H9 (cell line): ENCODE results near the gene GAS1. TPM values are rescaled to one million over a fixed set of nuclear protein-coding genes. Genes with fewer than 3 reads are reported as not detected.

Experiments used
- DNase-seq: peaks from one replicate; pipeline ENCODE4 v3.0.0-alpha.2; 2017
- H2AFZ ChIP-seq: one replicate; pipeline ENCODE4 v1.6.1; 2013; ENCODE audit warnings: mild to moderate bottlenecking, low read length, control low read depth, moderate library complexity
- H2AK5ac ChIP-seq: 2 replicates; pipeline ENCODE4 v1.6.1; 2013; ENCODE audit warnings: low read length, control low read depth, mixed read lengths; ENCODE audit not compliant: insufficient read length
- H2BK120ac ChIP-seq: one replicate; pipeline ENCODE4 v1.6.1; 2013; ENCODE audit warnings: low read depth, mild to moderate bottlenecking, low read length, control low read depth, inconsistent platforms; ENCODE audit not compliant: poor library complexity, severe bottlenecking
- H2BK12ac ChIP-seq: 2 replicates; pipeline ENCODE4 v1.6.1; 2013; ENCODE audit warnings: low read length, control low read depth, mixed read lengths, low read depth; ENCODE audit not compliant: insufficient read length
- H2BK15ac ChIP-seq: 2 replicates; pipeline ENCODE4 v1.6.1; 2013; ENCODE audit warnings: low read depth, low read length, control low read depth
- H2BK20ac ChIP-seq: one replicate; pipeline ENCODE4 v1.6.1; 2013; ENCODE audit warnings: low read depth, mild to moderate bottlenecking, low read length, control low read depth, inconsistent platforms; ENCODE audit not compliant: poor library complexity, severe bottlenecking
- H2BK5ac ChIP-seq: 2 replicates; pipeline ENCODE4 v1.6.1; 2013; ENCODE audit warnings: low read length, control low read depth, mixed read lengths; ENCODE audit not compliant: insufficient read length
- H3K14ac ChIP-seq: 2 replicates; pipeline ENCODE4 v1.6.1; 2013; ENCODE audit warnings: low read length, control low read depth; ENCODE audit not compliant: insufficient read depth
- H3K18ac ChIP-seq: 2 replicates; pipeline ENCODE4 v1.6.1; 2013; ENCODE audit warnings: low read depth, mild to moderate bottlenecking, mixed read lengths, low read length, control low read depth; ENCODE audit not compliant: insufficient read length
- H3K23ac ChIP-seq: 2 replicates; pipeline ENCODE4 v1.6.1; 2013; ENCODE audit warnings: low read length, control low read depth, mixed read lengths, low read depth; ENCODE audit not compliant: insufficient read length
- H3K23me2 ChIP-seq: 2 replicates; pipeline ENCODE4 v1.6.1; 2013; ENCODE audit warnings: low read depth, mild to moderate bottlenecking, mixed read lengths, low read length, control low read depth; ENCODE audit not compliant: insufficient read length, poor library complexity, severe bottlenecking
- H3K27ac ChIP-seq: 2 replicates; pipeline ENCODE4 v1.5.1; 2013; ENCODE audit warnings: low read length, control low read depth, mixed read lengths, low read depth; ENCODE audit not compliant: insufficient read length
- H3K27me3 ChIP-seq: 2 replicates; pipeline ENCODE4 v1.6.1; 2013; ENCODE audit warnings: low read length, control low read depth, inconsistent platforms; ENCODE audit not compliant: insufficient read depth
- H3K4ac ChIP-seq: 2 replicates; pipeline ENCODE4 v1.6.1; 2013; ENCODE audit warnings: low read depth, mild to moderate bottlenecking, control low read depth, inconsistent platforms, low read length, moderate library complexity
- H3K4me1 ChIP-seq: 2 replicates; pipeline ENCODE4 v1.6.1; 2013; ENCODE audit warnings: low read length, control low read depth, inconsistent platforms; ENCODE audit not compliant: insufficient read depth
- H3K4me2 ChIP-seq: 2 replicates; pipeline ENCODE4 v1.6.1; 2013; ENCODE audit warnings: low read length, control low read depth, mixed read lengths; ENCODE audit not compliant: insufficient read length, insufficient read depth
- H3K56ac ChIP-seq: 2 replicates; pipeline ENCODE4 v1.6.1; 2013; ENCODE audit warnings: low read depth, mild to moderate bottlenecking, mixed read lengths, low read length, control low read depth; ENCODE audit not compliant: insufficient read length
- H3K79me1 ChIP-seq: 2 replicates; pipeline ENCODE4 v1.6.1; 2013; ENCODE audit warnings: low read depth, mild to moderate bottlenecking, moderate library complexity, low read length, control low read depth, inconsistent platforms; ENCODE audit not compliant: insufficient read depth, poor library complexity, severe bottlenecking
- H3K79me2 ChIP-seq: 2 replicates; pipeline ENCODE4 v1.6.1; 2013; ENCODE audit warnings: low read length, control low read depth, inconsistent platforms; ENCODE audit not compliant: insufficient read depth
- H3K9ac ChIP-seq: 2 replicates; pipeline ENCODE4 v1.6.1; 2013; ENCODE audit warnings: low read length, control low read depth, mixed read lengths; ENCODE audit not compliant: insufficient read length; ENCODE audit errors: extremely low read depth
- H3K9me3 ChIP-seq: one replicate; pipeline ENCODE4 v1.6.1; 2013; ENCODE audit warnings: low read depth, low read length, inconsistent platforms; ENCODE audit not compliant: control insufficient read depth
- H3T11ph ChIP-seq: one replicate; pipeline ENCODE4 v1.6.1; 2013; ENCODE audit warnings: mild to moderate bottlenecking, low read length, control low read depth, inconsistent platforms
- H4K20me1 ChIP-seq: one replicate; pipeline ENCODE4 v1.6.1; 2013; ENCODE audit not compliant: control insufficient read depth, insufficient read length, insufficient read depth
- H4K5ac ChIP-seq: 2 replicates; pipeline ENCODE4 v1.6.1; 2013; ENCODE audit warnings: low read depth, mild to moderate bottlenecking, mixed read lengths, low read length, control low read depth; ENCODE audit not compliant: insufficient read length
- H4K8ac ChIP-seq: replicated peaks from 2 replicates; pipeline ENCODE4 v1.6.1; 2013; ENCODE audit warnings: low read length, control low read depth, mixed read lengths, low read depth; ENCODE audit not compliant: insufficient read length
- H4K91ac ChIP-seq: 2 replicates; pipeline ENCODE4 v1.6.1; 2013; ENCODE audit warnings: low read depth, mild to moderate bottlenecking, moderate library complexity, mixed read lengths, low read length, control low read depth; ENCODE audit not compliant: insufficient read length
- H3K27ac Mint-ChIP-seq, 3 experiments: 2 replicates in 2 of 3; 3 replicates in 1 of 3; pipeline ENCODE4 v1.8.0; 2020 to 2021; ENCODE audit warnings: mixed read lengths in 3 of 3, mild to moderate bottlenecking in 1 of 3, moderate library complexity in 1 of 3
- H3K27me3 Mint-ChIP-seq: 2 replicates; pipeline ENCODE4 v1.8.0; 2021; ENCODE audit warnings: low read depth, mild to moderate bottlenecking, moderate library complexity, mixed read lengths
- H3K36me3 Mint-ChIP-seq, 3 experiments: 2 replicates in 2 of 3; 3 replicates in 1 of 3; pipeline ENCODE4 v1.8.0; 2020 to 2021; ENCODE audit warnings: low read depth in 3 of 3, mixed read lengths in 3 of 3; ENCODE audit not compliant: insufficient read depth in 1 of 3
- H3K4me1 Mint-ChIP-seq, 2 experiments: 2 replicates each; pipeline ENCODE4 v1.8.0; 2020; ENCODE audit warnings: mixed read lengths in 2 of 2
- H3K4me3 Mint-ChIP-seq, 2 experiments: 2 replicates in 1 of 2; 3 replicates in 1 of 2; pipeline ENCODE4 v1.8.0; 2020 to 2021; ENCODE audit warnings: mild to moderate bottlenecking in 2 of 2, mixed read lengths in 2 of 2, moderate library complexity in 1 of 2
- H3K9me3 Mint-ChIP-seq, 2 experiments: 2 replicates in 1 of 2; 3 replicates in 1 of 2; pipeline ENCODE4 v1.8.0; 2020; ENCODE audit warnings: mild to moderate bottlenecking in 2 of 2, mixed read lengths in 2 of 2, moderate library complexity in 1 of 2
- WGBS: extraction: QIAGEN DNeasy Blood & Tissue Kit; methylation state at CpG from one replicate; pipeline ENCODE4 v1.1.7; 2013; ENCODE audit warnings: missing lambda C conversion rate, low lambda C conversion rate, mixed read lengths; ENCODE audit not compliant: insufficient read length; ENCODE audit errors: extremely low coverage; 5-methylcytosine and 5-hydroxymethylcytosine counted together
- total RNA-seq: library from RNA; stranded (reverse); gene quantifications from 2 replicates; pipeline ENCODE4 v1.2.1, GENCODE V29; 2021
- TF ChIP-seq, protein P1 (sequence below): fragments of 200-600 bp; sonication (generic); conservative IDR thresholded peaks from 3 replicates; pipeline ENCODE4 v1.8.0; 2021; ENCODE audit warnings: antibody characterized with exemption, mild to moderate bottlenecking

The GAS1 gene
- total RNA-seq, 1 experiment from 2014 or later, result 2.3 TPM

DNA sequence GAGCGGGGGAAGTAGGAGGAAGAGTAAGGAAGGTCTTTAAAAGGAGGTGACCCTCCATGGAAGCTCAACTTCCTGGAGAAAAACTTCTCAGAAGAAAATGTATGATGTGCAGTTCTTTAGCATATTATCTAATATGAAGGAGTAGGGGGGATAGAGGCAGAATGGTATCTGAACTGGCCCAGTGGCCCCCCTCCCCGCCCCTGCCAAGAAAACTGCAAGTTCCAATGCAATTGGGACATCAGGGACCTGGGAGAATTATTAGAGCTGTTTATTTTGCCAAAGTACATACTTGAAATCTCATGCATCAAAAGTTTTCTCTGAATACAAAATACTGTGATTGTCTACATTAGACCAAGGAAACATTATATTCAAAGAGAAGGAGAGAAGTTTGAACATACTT, 40.6 kb upstream of the GAS1 start:
- Histone ChIP-seq H3K27me3 (no peaks in the 10 kb centered on the region), H3K4ac (no peak overlapping the region)
- no peaks in the 10 kb centered on the region; a peak in 1 of 5 replicates for H3K9me3 Mint-ChIP-seq

More for the DNA sequence above, 40.6 kb upstream of the GAS1 start:
- Mint-ChIP-seq H3K27me3 (peaks cover 2% of the 10 kb centered on the region; the same call in 1 of the 2 replicates), H3K27ac (no peak overlapping the region), H3K4me1 (no peaks in the 10 kb centered on the region), H3K36me3 (no peaks in the 10 kb centered on the region), H3K4me3 (no peak overlapping the region)
- Histone ChIP-seq H3K14ac (no peak overlapping the region), H4K91ac (no peak overlapping the region), H4K5ac (no peak overlapping the region), H3K79me2 (no peaks in the 10 kb centered on the region), H3K23ac (no peak overlapping the region), H3K9ac (no peak overlapping the region), H3K23me2 (no peaks in the 10 kb centered on the region), H4K20me1 (no peaks in the 10 kb centered on the region), H2BK120ac (no peak overlapping the region), H3K79me1 (no peaks in the 10 kb centered on the region), H2AK5ac (no peak overlapping the region), H2AFZ (no peak overlapping the region), H3K4me2 (no peak overlapping the region), H2BK12ac (no peak overlapping the region), H3K9me3 (no peaks in the 10 kb centered on the region), H3K4me1 (no peaks in the 10 kb centered on the region), H3K56ac (no peak overlapping the region), H4K8ac (no peak overlapping the region), H3K18ac (no peak overlapping the region), H2BK15ac (no peak overlapping the region), H2BK5ac (no peak overlapping the region), H3K27ac (no peak overlapping the region), H2BK20ac (no peak overlapping the region), H3T11ph (no peak overlapping the region)
- DNase-seq, result no peak
- TF ChIP-seq, protein P1, sequence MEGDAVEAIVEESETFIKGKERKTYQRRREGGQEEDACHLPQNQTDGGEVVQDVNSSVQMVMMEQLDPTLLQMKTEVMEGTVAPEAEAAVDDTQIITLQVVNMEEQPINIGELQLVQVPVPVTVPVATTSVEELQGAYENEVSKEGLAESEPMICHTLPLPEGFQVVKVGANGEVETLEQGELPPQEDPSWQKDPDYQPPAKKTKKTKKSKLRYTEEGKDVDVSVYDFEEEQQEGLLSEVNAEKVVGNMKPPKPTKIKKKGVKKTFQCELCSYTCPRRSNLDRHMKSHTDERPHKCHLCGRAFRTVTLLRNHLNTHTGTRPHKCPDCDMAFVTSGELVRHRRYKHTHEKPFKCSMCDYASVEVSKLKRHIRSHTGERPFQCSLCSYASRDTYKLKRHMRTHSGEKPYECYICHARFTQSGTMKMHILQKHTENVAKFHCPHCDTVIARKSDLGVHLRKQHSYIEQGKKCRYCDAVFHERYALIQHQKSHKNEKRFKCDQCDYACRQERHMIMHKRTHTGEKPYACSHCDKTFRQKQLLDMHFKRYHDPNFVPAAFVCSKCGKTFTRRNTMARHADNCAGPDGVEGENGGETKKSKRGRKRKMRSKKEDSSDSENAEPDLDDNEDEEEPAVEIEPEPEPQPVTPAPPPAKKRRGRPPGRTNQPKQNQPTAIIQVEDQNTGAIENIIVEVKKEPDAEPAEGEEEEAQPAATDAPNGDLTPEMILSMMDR, result no peak
- no CpG with 5 or more reads among the region's 2 CpGs for WGBS
